ENCODE measurements around the gene ABHD2. TPM values are rescaled to one million over a fixed set of nuclear protein-coding genes. Genes with fewer than 3 reads are reported as not detected.

The ABHD2 gene
- total RNA-seq, 5 donors from 2014 or later (not counting 1 experiment from before 2014, with no cell fraction given), result 52.5 to 70.8 (median 58.5) TPM

DNA sequence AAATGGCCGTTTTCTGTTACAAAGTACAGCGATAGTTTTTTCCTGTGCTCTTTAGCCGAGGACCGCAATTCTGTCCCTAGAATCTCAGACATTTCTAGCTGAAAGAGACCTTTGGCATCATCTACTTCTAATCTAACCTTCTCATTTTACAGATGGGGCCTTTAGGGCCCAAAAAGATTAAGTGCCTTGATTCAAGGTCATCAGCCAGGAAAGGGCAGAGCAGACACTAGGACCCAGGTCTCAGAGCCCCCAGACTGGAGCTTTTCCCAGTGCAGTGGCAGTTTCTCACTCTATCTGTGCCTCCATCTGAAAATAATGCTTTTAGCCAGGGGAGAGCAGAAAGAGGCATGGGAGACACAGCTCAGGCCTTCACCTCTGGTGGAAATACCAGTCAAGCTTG is 20.6 kb downstream of the ABHD2 start:
- DNase-seq (no peak), ATAC-seq (replicated peaks in 1 of 4) (no peak)
- Mint-ChIP-seq H3K27ac (no peak overlapping the region), H3K27me3 (no peaks in the 10 kb centered on the region), H3K9me3 (no peaks in the 10 kb centered on the region), H3K36me3 (peaks cover 28% of the 10 kb centered on the region), H3K4me3 (no peak overlapping the region), H3K4me1 (peaks cover 34 to 42% (median 36%) of the 10 kb centered on the region in 3 donors)
- peaks cover 2 to 20% of the 10 kb centered on the region in 2 donors for H3K36me3 ChIP-seq (ENCODE audit: control insufficient read depth in 2 of 2, extremely low read depth in 1 of 2, insufficient read depth in 1 of 2, low read length in 1 of 2)
- 100% methylated on average over 3 of the region's 4 CpGs for WGBS (ENCODE audit: insufficient coverage)
- H3K27ac ChIP-seq (ENCODE audit: low read length), result no peak overlapping the region
- H3K4me3 ChIP-seq (ENCODE audit: control insufficient read depth in 1 of 2, extremely low read depth in 1 of 2, low read length in 1 of 2), result no peak overlapping the region
- ChIA-PET POLR2A (no interaction called here), CTCF (interaction anchor here in 1 of 2 donors (1.7 kb wide), 1 partner anchor 21 kb away, joined by 4 read pairs; no protein-coding TSS in a partner anchor)
- no peaks in the 10 kb centered on the region for H3K27me3 ChIP-seq (replicated peaks in 1 of 2; ENCODE audit: control insufficient read depth in 2 of 2, extremely low read depth in 1 of 2, insufficient read depth in 2 of 2, low read length in 1 of 2)
- H3K9me3 ChIP-seq, result no peaks in the 10 kb centered on the region
- H3K4me1 ChIP-seq (ENCODE audit: control insufficient read depth in 1 of 2, extremely low read depth in 1 of 2, insufficient read depth in 2 of 2, low read length in 2 of 2), result peaks cover 0 to 8% of the 10 kb centered on the region in 2 experiments

DNA sequence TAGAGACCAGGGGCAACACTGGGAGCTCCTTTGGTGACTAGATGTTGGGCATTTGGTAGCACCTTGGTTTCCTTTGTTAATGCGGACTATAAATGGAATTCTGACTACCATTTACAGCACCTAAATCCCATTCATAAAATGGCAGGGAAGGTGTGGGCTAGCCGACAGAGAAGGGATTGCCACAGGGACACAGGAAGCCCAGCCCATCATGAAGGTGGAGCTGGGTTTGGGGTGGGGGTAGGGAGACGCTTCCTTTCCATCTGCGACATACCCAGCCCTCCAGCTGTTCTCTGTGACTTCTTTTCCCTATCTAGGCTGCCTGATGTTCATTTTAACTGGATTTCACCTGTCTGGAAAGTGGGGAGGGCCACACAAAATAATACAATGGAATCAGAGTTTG is 21.0 kb downstream of the ABHD2 start:
- Histone ChIP-seq H3K27me3 (replicated peaks in 1 of 2; ENCODE audit: control insufficient read depth in 2 of 2, extremely low read depth in 1 of 2, insufficient read depth in 2 of 2, low read length in 1 of 2) (no peaks in the 10 kb centered on the region), H3K4me1 (ENCODE audit: control insufficient read depth in 1 of 2, extremely low read depth in 1 of 2, insufficient read depth in 2 of 2, low read length in 2 of 2) (peaks cover 0 to 8% of the 10 kb centered on the region in 2 experiments), H3K4me3 (ENCODE audit: control insufficient read depth in 1 of 2, extremely low read depth in 1 of 2, low read length in 1 of 2) (no peak overlapping the region), H3K27ac (ENCODE audit: low read length) (no peak overlapping the region), H3K9me3 (no peaks in the 10 kb centered on the region), H3K36me3 (ENCODE audit: control insufficient read depth in 2 of 2, extremely low read depth in 1 of 2, insufficient read depth in 1 of 2, low read length in 1 of 2) (peaks cover 2 to 20% of the 10 kb centered on the region in 2 donors)
- H3K4me3 Mint-ChIP-seq, result no peak overlapping the region
- ChIA-PET POLR2A (no interaction called here), CTCF (interaction anchor here in 1 of 2 donors (1.7 kb wide), 1 partner anchor 20 kb away, joined by 4 read pairs; no protein-coding TSS in a partner anchor)
- WGBS (ENCODE audit: insufficient coverage), result no CpG with 5 or more reads among the region's 4 CpGs
- ATAC-seq (replicated peaks in 1 of 4) (no peak), DNase-seq (no peak)
- H3K4me1 Mint-ChIP-seq, result peaks cover 34 to 42% (median 38%) of the 10 kb centered on the region in 3 donors
- peaks cover 28% of the 10 kb centered on the region for H3K36me3 Mint-ChIP-seq
- no peak overlapping the region for H3K27ac Mint-ChIP-seq
- H3K27me3 Mint-ChIP-seq, result no peaks in the 10 kb centered on the region
- no peaks in the 10 kb centered on the region for H3K9me3 Mint-ChIP-seq

DNA sequence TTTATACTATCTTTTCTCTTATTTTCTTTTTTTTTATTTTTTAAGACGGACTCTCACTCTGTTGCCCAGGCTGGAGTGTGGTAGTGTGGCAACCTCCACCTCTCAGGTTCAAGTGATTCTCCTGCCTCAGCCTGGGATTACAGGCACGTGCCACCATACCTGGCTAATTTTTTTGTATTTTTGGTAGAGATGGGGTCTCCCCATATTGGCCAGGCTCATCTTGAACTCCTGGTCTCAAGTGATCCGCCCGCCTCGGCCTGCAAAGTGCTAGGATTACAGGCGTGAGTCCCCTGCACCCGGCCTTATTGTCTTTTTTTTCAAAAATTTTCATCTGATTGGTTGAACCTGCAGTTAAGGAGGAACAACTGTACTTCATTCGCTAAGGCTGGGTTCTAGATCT is 21.8 kb downstream of the ABHD2 start:
- H3K4me1 Mint-ChIP-seq, result peaks cover 34 to 42% (median 38%) of the 10 kb centered on the region in 3 donors
- peaks cover 30% of the 10 kb centered on the region for H3K36me3 Mint-ChIP-seq
- no peaks in the 10 kb centered on the region for H3K9me3 Mint-ChIP-seq
- Histone ChIP-seq H3K27ac (ENCODE audit: low read length) (no peak overlapping the region), H3K4me1 (ENCODE audit: control insufficient read depth in 1 of 2, extremely low read depth in 1 of 2, insufficient read depth in 2 of 2, low read length in 2 of 2) (peaks cover 0 to 8% of the 10 kb centered on the region in 2 experiments), H3K4me3 (ENCODE audit: control insufficient read depth in 1 of 2, extremely low read depth in 1 of 2, low read length in 1 of 2) (no peak overlapping the region), H3K9me3 (no peaks in the 10 kb centered on the region), H3K27me3 (replicated peaks in 1 of 2; ENCODE audit: control insufficient read depth in 2 of 2, extremely low read depth in 1 of 2, insufficient read depth in 2 of 2, low read length in 1 of 2) (no peaks in the 10 kb centered on the region), H3K36me3 (ENCODE audit: control insufficient read depth in 2 of 2, extremely low read depth in 1 of 2, insufficient read depth in 1 of 2, low read length in 1 of 2) (peaks cover 4 to 22% of the 10 kb centered on the region in 2 donors)
- 100% methylated on average over 5 of the region's 8 CpGs for WGBS (ENCODE audit: insufficient coverage)
- no peak overlapping the region for H3K4me3 Mint-ChIP-seq
- DNase-seq, result no peak
- POLR2A ChIA-PET, result no interaction called here
- CTCF ChIA-PET, result no interaction called here
- no peaks in the 10 kb centered on the region for H3K27me3 Mint-ChIP-seq
- no peak for ATAC-seq (replicated peaks in 1 of 4)
- H3K27ac Mint-ChIP-seq, result no peak overlapping the region

DNA sequence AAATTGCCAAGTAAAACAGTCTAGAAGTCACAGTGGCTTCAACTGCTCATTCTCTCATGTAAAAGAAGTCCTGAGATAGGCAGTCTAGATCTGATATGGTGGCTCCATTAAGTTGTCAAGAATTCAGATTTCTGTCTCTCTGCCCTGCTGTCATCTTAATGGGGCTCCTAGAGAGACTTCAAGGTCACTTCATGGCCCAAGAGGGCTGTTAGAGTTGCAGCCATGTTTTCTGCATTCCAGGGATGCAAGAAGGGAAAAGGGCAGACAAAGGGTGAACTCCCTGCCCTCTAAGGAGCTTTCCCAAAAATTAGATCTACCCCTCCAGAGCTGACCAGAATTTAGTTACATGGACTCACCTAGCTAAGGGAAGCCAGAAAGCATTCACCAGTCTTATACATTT is 23.1 kb downstream of the ABHD2 start:
- Histone ChIP-seq H3K4me3 (ENCODE audit: control insufficient read depth in 1 of 2, extremely low read depth in 1 of 2, low read length in 1 of 2) (no peak overlapping the region), H3K4me1 (ENCODE audit: control insufficient read depth in 1 of 2, extremely low read depth in 1 of 2, insufficient read depth in 2 of 2, low read length in 2 of 2) (peaks cover 0 to 8% of the 10 kb centered on the region in 2 experiments), H3K27me3 (replicated peaks in 1 of 2; ENCODE audit: control insufficient read depth in 2 of 2, extremely low read depth in 1 of 2, insufficient read depth in 2 of 2, low read length in 1 of 2) (no peaks in the 10 kb centered on the region), H3K36me3 (ENCODE audit: control insufficient read depth in 2 of 2, extremely low read depth in 1 of 2, insufficient read depth in 1 of 2, low read length in 1 of 2) (peaks cover 4 to 29% of the 10 kb centered on the region in 2 donors), H3K27ac (ENCODE audit: low read length) (no peak overlapping the region), H3K9me3 (no peaks in the 10 kb centered on the region)
- H3K27me3 Mint-ChIP-seq, result no peaks in the 10 kb centered on the region
- H3K27ac Mint-ChIP-seq, result no peak overlapping the region
- H3K9me3 Mint-ChIP-seq, result no peaks in the 10 kb centered on the region
- H3K4me1 Mint-ChIP-seq, result peaks cover 34 to 38% (median 38%) of the 10 kb centered on the region in 3 donors
- no peak overlapping the region for H3K4me3 Mint-ChIP-seq
- ChIA-PET CTCF (interaction anchor here in 1 of 2 donors (0.8 to 1.5 kb wide), 2 partner anchors 57 to 188 kb away, joined by 3 to 5 read pairs; no protein-coding TSS in a partner anchor), POLR2A (no interaction called here)
- H3K36me3 Mint-ChIP-seq, result peaks cover 33% of the 10 kb centered on the region
- DNase-seq (no peak), ATAC-seq (replicated peaks in 1 of 4) (no peak)

DNA sequence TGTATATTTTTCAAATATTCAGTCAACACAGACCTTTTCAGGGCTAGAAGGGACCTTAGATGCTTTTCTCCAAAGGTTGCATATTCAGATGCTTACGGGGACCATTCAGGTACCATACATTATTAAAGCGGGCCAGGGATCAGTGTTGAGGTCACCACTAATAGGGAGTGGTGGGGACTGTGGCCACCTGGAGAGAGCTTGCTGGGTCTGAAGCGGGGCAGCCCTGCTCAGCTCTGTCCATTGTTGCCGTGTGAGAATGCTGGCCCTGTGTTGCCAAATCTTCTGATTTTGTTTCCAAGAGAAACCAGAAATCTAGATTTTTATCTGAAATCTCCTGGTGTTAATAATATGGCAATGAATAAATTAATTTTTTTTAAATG is 23.7 kb downstream of the ABHD2 start:
- peaks cover 31 to 37% (median 36%) of the 10 kb centered on the region in 3 donors for H3K4me1 Mint-ChIP-seq
- no peak for DNase-seq
- peaks cover 0 to 8% of the 10 kb centered on the region in 2 experiments for H3K4me1 ChIP-seq (ENCODE audit: control insufficient read depth in 1 of 2, extremely low read depth in 1 of 2, insufficient read depth in 2 of 2, low read length in 2 of 2)
- no peaks in the 10 kb centered on the region for H3K9me3 Mint-ChIP-seq
- no peak for ATAC-seq (replicated peaks in 1 of 4)
- 100% methylated on average over 1 of the region's 4 CpGs for WGBS (ENCODE audit: insufficient coverage)
- no peaks in the 10 kb centered on the region for H3K27me3 ChIP-seq (replicated peaks in 1 of 2; ENCODE audit: control insufficient read depth in 2 of 2, extremely low read depth in 1 of 2, insufficient read depth in 2 of 2, low read length in 1 of 2)
- no peaks in the 10 kb centered on the region for H3K9me3 ChIP-seq
- ChIA-PET POLR2A (interaction anchor here in 1 of 2 donors (0.5 kb wide), 1 partner anchor 17 kb away, joined by 3 read pairs; no protein-coding TSS in a partner anchor), CTCF (interaction anchor here in 1 of 2 donors (1.5 kb wide), 1 partner anchor 56 kb away, joined by 5 read pairs; no protein-coding TSS in a partner anchor)
- H3K27ac Mint-ChIP-seq, result no peak overlapping the region
- H3K27ac ChIP-seq (ENCODE audit: low read length), result no peak overlapping the region
- no peak overlapping the region for H3K4me3 ChIP-seq (ENCODE audit: control insufficient read depth in 1 of 2, extremely low read depth in 1 of 2, low read length in 1 of 2)
- H3K27me3 Mint-ChIP-seq, result no peaks in the 10 kb centered on the region
- no peak overlapping the region for H3K4me3 Mint-ChIP-seq
- peaks cover 36% of the 10 kb centered on the region for H3K36me3 Mint-ChIP-seq
- peaks cover 3 to 34% of the 10 kb centered on the region in 2 donors for H3K36me3 ChIP-seq (ENCODE audit: control insufficient read depth in 2 of 2, extremely low read depth in 1 of 2, insufficient read depth in 1 of 2, low read length in 1 of 2)

DNA sequence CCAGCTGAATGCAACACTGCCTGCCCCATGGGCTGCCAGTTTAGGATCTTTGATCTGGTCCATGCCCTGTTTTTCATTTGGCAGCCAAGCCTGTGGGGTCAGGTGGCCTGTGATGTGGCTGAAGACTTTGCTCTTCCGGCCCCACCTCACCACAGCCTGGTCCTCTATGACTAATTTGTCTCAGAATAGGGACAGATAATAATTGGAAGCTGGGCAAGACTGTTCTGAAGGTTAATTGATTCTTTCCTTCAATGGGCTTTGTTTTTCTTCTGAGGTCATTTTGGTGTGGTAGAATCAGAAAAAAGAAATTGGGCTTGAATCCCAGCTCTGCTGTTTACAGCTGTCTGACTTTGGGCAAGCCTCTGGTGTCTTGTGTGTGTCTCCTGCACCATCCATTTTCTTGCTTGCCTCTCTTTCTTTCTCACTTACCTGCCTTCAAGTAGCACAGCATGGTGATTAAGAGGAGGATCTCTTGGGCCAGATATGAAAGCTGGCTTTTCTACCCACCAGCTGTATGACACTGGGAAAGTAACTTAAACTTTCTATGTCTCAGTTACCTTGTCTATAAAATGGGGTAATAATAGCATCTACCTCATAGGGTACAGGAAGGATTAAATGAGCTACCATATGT is 24.2 kb downstream of the ABHD2 start:
- Mint-ChIP-seq H3K4me1 (peaks cover 26 to 34% (median 32%) of the 10 kb centered on the region in 3 donors), H3K27ac (peak overlapping the region; percentile 64 to 70), H3K36me3 (peaks cover 34% of the 10 kb centered on the region), H3K9me3 (no peaks in the 10 kb centered on the region), H3K27me3 (no peaks in the 10 kb centered on the region), H3K4me3 (no peak overlapping the region)
- Histone ChIP-seq H3K4me1 (ENCODE audit: control insufficient read depth in 1 of 2, extremely low read depth in 1 of 2, insufficient read depth in 2 of 2, low read length in 2 of 2) (peaks cover 0 to 8% of the 10 kb centered on the region in 2 experiments), H3K36me3 (ENCODE audit: control insufficient read depth in 2 of 2, extremely low read depth in 1 of 2, insufficient read depth in 1 of 2, low read length in 1 of 2) (peaks cover 2 to 35% of the 10 kb centered on the region in 2 donors), H3K9me3 (no peaks in the 10 kb centered on the region), H3K4me3 (ENCODE audit: control insufficient read depth in 1 of 2, extremely low read depth in 1 of 2, low read length in 1 of 2) (no peak overlapping the region), H3K27me3 (replicated peaks in 1 of 2; ENCODE audit: control insufficient read depth in 2 of 2, extremely low read depth in 1 of 2, insufficient read depth in 2 of 2, low read length in 1 of 2) (no peaks in the 10 kb centered on the region), H3K27ac (ENCODE audit: low read length) (no peak overlapping the region)
- WGBS (ENCODE audit: insufficient coverage), result no CpG with 5 or more reads among the region's 1 CpG
- DNase-seq (no peak), ATAC-seq (replicated peaks in 1 of 4) (peak in 2 of 4 experiments; percentile 35 to 51)
- POLR2A ChIA-PET, result no interaction called here
- CTCF ChIA-PET, result interaction anchor here in 1 of 2 donors (0.6 to 1.8 kb wide), 5 partner anchors 15 to 65 kb away, joined by 3 to 5 read pairs (median 5); no protein-coding TSS in a partner anchor
